ENCODE measurements around the gene ZSWIM6. TPM values are rescaled to one million over a fixed set of nuclear protein-coding genes. Genes with fewer than 3 reads are reported as not detected.

The ZSWIM6 gene
- polyA plus RNA-seq, 3 donors, result 1.7 to 33.5 (median 2.7) TPM

GRCh38 chr5:61332851-61333320 is 828 bp downstream of the ZSWIM6 start:
- peak overlapping the region; percentile 92 to 98 for H3K4me3 Mint-ChIP-seq
- peaks cover 3 to 10% (median 8%) of the 10 kb centered on the region in 7 donors for H3K9me3 Mint-ChIP-seq
- Histone ChIP-seq H3K79me2 (ENCODE audit: insufficient read depth, low read length) (peaks cover 64% of the 10 kb centered on the region), H3K4me2 (replicated peaks; ENCODE audit: extremely low read depth, low read length, poor library complexity, severe bottlenecking) (peak overlapping the region; percentile 87), H3K4me3 (replicated peaks in 1 of 3; ENCODE audit: low read depth in 2 of 3, low read length in 3 of 3) (peak overlapping the region; percentile 90 to 96 (median 92)), H4K20me1 (ENCODE audit: insufficient read depth, low read length) (peaks cover 52% of the 10 kb centered on the region), H3K27ac (ENCODE audit: low read depth in 1 of 2, low read length in 2 of 2) (peak overlapping the region; percentile 52 to 89), H2AFZ (ENCODE audit: insufficient read depth, low read depth, low read length, poor library complexity, severe bottlenecking) (no peak overlapping the region), H3K9ac (ENCODE audit: insufficient read depth, low read length, poor library complexity, severe bottlenecking) (peak overlapping the region; percentile 94), H3K4me1 (ENCODE audit: control insufficient read depth in 1 of 2, insufficient read depth in 2 of 2, low read length in 2 of 2) (peaks cover 41 to 55% of the 10 kb centered on the region in 2 donors), H3K9me3 (replicated peaks in 1 of 2; ENCODE audit: control insufficient read depth in 1 of 2, insufficient read depth in 1 of 2, low read length in 2 of 2) (peaks cover 0 to 3% of the 10 kb centered on the region in 2 donors), H3K36me3 (replicated peaks in 1 of 2; ENCODE audit: control insufficient read depth in 1 of 2, insufficient read depth in 2 of 2, low read length in 2 of 2) (peaks cover 0 to 13% of the 10 kb centered on the region in 2 donors), H3K27me3 (ENCODE audit: control insufficient read depth in 2 of 2, insufficient read depth in 2 of 2, low read length in 2 of 2) (no peaks in the 10 kb centered on the region)
- H3K4me1 Mint-ChIP-seq, result peaks cover 57% of the 10 kb centered on the region
- WGBS (ENCODE audit: insufficient coverage), result under 1% methylated on average over 39 of the region's 61 CpGs
- H3K36me3 Mint-ChIP-seq, result peaks cover 34 to 45% of the 10 kb centered on the region in 2 donors
- TF ChIP-seq CTCF (IDR thresholded peaks at IDR 0.05), result no peak
- peak; percentile 57 to 78 (median 68) for DNase-seq
- H3K27me3 Mint-ChIP-seq (ENCODE audit: low read depth in 3 of 3), result peaks cover 0 to 2% (median 0%) of the 10 kb centered on the region in 3 donors
- intact Hi-C loops (cut with micrococcal nuclease), result loop anchor here (5.0 to 10.0 kb wide), 4 partner anchors 56 to 278 kb away; partner anchors contain the start of gene SMIM15 (in 1 of the 2)
- H3K27ac Mint-ChIP-seq, result peak overlapping the region; percentile 25 to 92 (median 91)

GRCh38 chr5:61333321-61333953 is 1.4 kb downstream of the ZSWIM6 start:
- Mint-ChIP-seq H3K27ac (peak overlapping the region; percentile 83 to 95 (median 92)), H3K9me3 (peaks cover 3 to 10% (median 8%) of the 10 kb centered on the region in 7 donors), H3K4me3 (peak overlapping the region; percentile 92 to 98), H3K4me1 (peaks cover 56% of the 10 kb centered on the region), H3K27me3 (ENCODE audit: low read depth in 3 of 3) (peaks cover 0 to 2% (median 0%) of the 10 kb centered on the region in 3 donors), H3K36me3 (peaks cover 34 to 48% of the 10 kb centered on the region in 2 donors)
- Histone ChIP-seq H3K27me3 (ENCODE audit: control insufficient read depth in 2 of 2, insufficient read depth in 2 of 2, low read length in 2 of 2) (no peaks in the 10 kb centered on the region), H3K4me2 (replicated peaks; ENCODE audit: extremely low read depth, low read length, poor library complexity, severe bottlenecking) (peak overlapping the region; percentile 87), H3K36me3 (replicated peaks in 1 of 2; ENCODE audit: control insufficient read depth in 1 of 2, insufficient read depth in 2 of 2, low read length in 2 of 2) (peaks cover 0 to 13% of the 10 kb centered on the region in 2 donors), H3K27ac (ENCODE audit: low read depth in 1 of 2, low read length in 2 of 2) (peak overlapping the region; percentile 52 to 89), H2AFZ (ENCODE audit: insufficient read depth, low read depth, low read length, poor library complexity, severe bottlenecking) (no peak overlapping the region), H3K9ac (ENCODE audit: insufficient read depth, low read length, poor library complexity, severe bottlenecking) (peak overlapping the region; percentile 94), H3K4me1 (ENCODE audit: control insufficient read depth in 1 of 2, insufficient read depth in 2 of 2, low read length in 2 of 2) (peaks cover 36 to 55% of the 10 kb centered on the region in 2 donors), H4K20me1 (ENCODE audit: insufficient read depth, low read length) (peaks cover 57% of the 10 kb centered on the region), H3K4me3 (replicated peaks in 1 of 3; ENCODE audit: low read depth in 2 of 3, low read length in 3 of 3) (peak overlapping the region; percentile 90 to 96 (median 92)), H3K79me2 (ENCODE audit: insufficient read depth, low read length) (peaks cover 70% of the 10 kb centered on the region), H3K9me3 (replicated peaks in 1 of 2; ENCODE audit: control insufficient read depth in 1 of 2, insufficient read depth in 1 of 2, low read length in 2 of 2) (peaks cover 0 to 3% of the 10 kb centered on the region in 2 donors)
- DNase-seq, result peak; percentile 74 to 83 (median 76)
- intact Hi-C loops (cut with micrococcal nuclease), result loop anchor here (5.0 to 10.0 kb wide), 4 partner anchors 56 to 279 kb away; partner anchors contain the start of gene SMIM15 (in 1 of the 2)
- TF ChIP-seq CTCF (IDR thresholded peaks at IDR 0.05), result no peak
- under 1% methylated on average over 67 of the region's 75 CpGs for WGBS (ENCODE audit: insufficient coverage)
